ENCODE measurements around the gene SARDH.

Gene SARDH

GRCh38 chr9:133781828-133782135, 43.6 kb upstream of the SARDH start:
- TF ChIP-seq CTCF (conservative IDR thresholded peaks at IDR 0.05; ENCODE audit: low read depth, low read length) = no peak
- no peaks in the 10 kb centered on the region for H3K4me1 ChIP-seq (ENCODE audit: low read depth, poor library complexity, severe bottlenecking)
- H4K20me1 ChIP-seq (ENCODE audit: insufficient read depth) = no peaks in the 10 kb centered on the region
- no peak overlapping the region for H3K9ac ChIP-seq
- no peak overlapping the region for H3K27ac ChIP-seq
- no peaks in the 10 kb centered on the region for H3K27me3 ChIP-seq (ENCODE audit: insufficient read depth, low read depth)
- H3K36me3 ChIP-seq (ENCODE audit: insufficient read depth) = no peaks in the 10 kb centered on the region
- no peaks in the 10 kb centered on the region for H3K79me2 ChIP-seq (ENCODE audit: insufficient read depth, low read depth)
- H3K4me2 ChIP-seq = no peak overlapping the region
- H3K4me3 ChIP-seq (IDR thresholded peaks at IDR 0.05; ENCODE audit: insufficient read depth, low read depth, low read length) = no peak overlapping the region
- H2AFZ ChIP-seq (ENCODE audit: low read depth) = no peak overlapping the region

- Histone ChIP-seq H2AFZ (ENCODE audit: low read depth) (no peak overlapping the region), H3K4me2 (no peak overlapping the region), H3K4me3 (IDR thresholded peaks at IDR 0.05; ENCODE audit: insufficient read depth, low read depth, low read length) (no peak overlapping the region), H4K20me1 (ENCODE audit: insufficient read depth) (no peaks in the 10 kb centered on the region), H3K36me3 (ENCODE audit: insufficient read depth) (no peaks in the 10 kb centered on the region), H3K79me2 (ENCODE audit: insufficient read depth, low read depth) (no peaks in the 10 kb centered on the region), H3K27ac (no peak overlapping the region), H3K27me3 (ENCODE audit: insufficient read depth, low read depth) (no peaks in the 10 kb centered on the region), H3K9ac (no peak overlapping the region), H3K4me1 (ENCODE audit: low read depth, poor library complexity, severe bottlenecking) (no peaks in the 10 kb centered on the region)
- TF ChIP-seq CTCF (conservative IDR thresholded peaks at IDR 0.05; ENCODE audit: low read depth, low read length) = no peak
These were observed 43.0 kb upstream of the SARDH start for GRCh38 chr9:133780962-133781827.

- no peaks in the 10 kb centered on the region for H3K27me3 ChIP-seq (ENCODE audit: insufficient read depth, low read depth)
- no peak overlapping the region for H3K9ac ChIP-seq
- H2AFZ ChIP-seq (ENCODE audit: low read depth) = no peak overlapping the region
- no peaks in the 10 kb centered on the region for H3K36me3 ChIP-seq (ENCODE audit: insufficient read depth)
- H4K20me1 ChIP-seq (ENCODE audit: insufficient read depth) = no peaks in the 10 kb centered on the region
- H3K4me2 ChIP-seq = no peak overlapping the region
- H3K4me3 ChIP-seq (IDR thresholded peaks at IDR 0.05; ENCODE audit: insufficient read depth, low read depth, low read length) = no peak overlapping the region
- TF ChIP-seq CTCF (conservative IDR thresholded peaks at IDR 0.05; ENCODE audit: low read depth, low read length) = no peak
- H3K79me2 ChIP-seq (ENCODE audit: insufficient read depth, low read depth) = no peaks in the 10 kb centered on the region
- H3K27ac ChIP-seq = no peak overlapping the region
- H3K4me1 ChIP-seq (ENCODE audit: low read depth, poor library complexity, severe bottlenecking) = no peaks in the 10 kb centered on the region
These were observed 42.3 kb upstream of the SARDH start for GRCh38 chr9:133780404-133780945.

GRCh38 chr9:133779516-133780403, 41.6 kb upstream of the SARDH start:
- H3K9ac ChIP-seq = no peak overlapping the region
- no peaks in the 10 kb centered on the region for H3K27me3 ChIP-seq (ENCODE audit: insufficient read depth, low read depth)
- H3K4me2 ChIP-seq = no peak overlapping the region
- no peaks in the 10 kb centered on the region for H3K36me3 ChIP-seq (ENCODE audit: insufficient read depth)
- H3K27ac ChIP-seq = no peak overlapping the region
- no peaks in the 10 kb centered on the region for H3K4me1 ChIP-seq (ENCODE audit: low read depth, poor library complexity, severe bottlenecking)
- no peak overlapping the region for H3K4me3 ChIP-seq (IDR thresholded peaks at IDR 0.05; ENCODE audit: insufficient read depth, low read depth, low read length)
- H2AFZ ChIP-seq (ENCODE audit: low read depth) = no peak overlapping the region
- no peaks in the 10 kb centered on the region for H3K79me2 ChIP-seq (ENCODE audit: insufficient read depth, low read depth)
- TF ChIP-seq CTCF (conservative IDR thresholded peaks at IDR 0.05; ENCODE audit: low read depth, low read length) = no peak
- H4K20me1 ChIP-seq (ENCODE audit: insufficient read depth) = no peaks in the 10 kb centered on the region

Data from KMS-11 (cell line).